Keratinocyte (primary cell): ENCODE results near the gene SCAMP4. TPM values are rescaled to one million over a fixed set of nuclear protein-coding genes. Genes with fewer than 3 reads are reported as not detected.
A peak's percentile ranks its signal among the peaks of the same experiment; 100 is the strongest.

Source experiments
- DNase-seq: peaks from one replicate; pipeline ENCODE4 v3.0.0-alpha.2; 2011; ENCODE audit warnings: low read depth, missing footprints, low spot score
- FAIRE-seq: peaks from 2 replicates; lab custom pipeline; 2011; peaks lifted over from hg19 to GRCh38; lab: Jason Lieb, UNC
- H2AFZ ChIP-seq: 2 replicates; pipeline ENCODE4 v1.6.0; 2012; ENCODE audit warnings: low read length, control low read depth, inconsistent platforms; ENCODE audit not compliant: control insufficient read depth
- H3K27ac ChIP-seq: 2 replicates; pipeline ENCODE4 v1.5.1; 2011; ENCODE audit warnings: low read length; ENCODE audit not compliant: control insufficient read depth, insufficient read depth
- H3K27me3 ChIP-seq: 3 replicates; pipeline ENCODE4 v1.6.0; 2011; ENCODE audit warnings: low read length; ENCODE audit not compliant: control insufficient read depth, insufficient read depth; ENCODE audit errors: extremely low read depth
- H3K36me3 ChIP-seq, 2 experiments: 2 replicates in 1 of 2; 3 replicates in 1 of 2; pipeline ENCODE4 v1.5.1; 2011; ENCODE audit warnings: low read length in 2 of 2, mild to moderate bottlenecking in 1 of 2; ENCODE audit not compliant: control insufficient read depth in 2 of 2, insufficient read depth in 2 of 2; ENCODE audit errors: extremely low read depth in 1 of 2
- H3K4me1 ChIP-seq: 3 replicates; pipeline ENCODE4 v1.5.1; 2011; ENCODE audit warnings: low read length; ENCODE audit not compliant: control insufficient read depth, insufficient read depth; ENCODE audit errors: extremely low read depth
- H3K4me2 ChIP-seq: 3 replicates; pipeline ENCODE4 v1.6.0; 2011; ENCODE audit warnings: low read depth, low read length; ENCODE audit not compliant: control insufficient read depth, insufficient read depth; ENCODE audit errors: extremely low read depth
- H3K4me3 ChIP-seq, 3 experiments: fragments of 200-600 bp in 1 of 3; sonication (generic) in 1 of 3; 2 replicates in 2 of 3; 3 replicates in 1 of 3; pipeline ENCODE4 v1.5.1; 2011 to 2016; ENCODE audit warnings: low read length in 3 of 3, mild to moderate bottlenecking in 3 of 3, control low read depth in 2 of 3, inconsistent platforms in 1 of 3, low read depth in 1 of 3, mixed read lengths in 1 of 3, mixed run types in 1 of 3, moderate library complexity in 1 of 3; ENCODE audit not compliant: control insufficient read depth in 2 of 3, insufficient read depth in 2 of 3; ENCODE audit errors: extremely low read depth in 1 of 3
- H3K79me2 ChIP-seq: 2 replicates; pipeline ENCODE4 v1.6.0; 2012; ENCODE audit warnings: low read length; ENCODE audit not compliant: control insufficient read depth, insufficient read depth
- H3K9ac ChIP-seq: 3 replicates; pipeline ENCODE4 v1.6.0; 2011; ENCODE audit warnings: low read length; ENCODE audit not compliant: control insufficient read depth, insufficient read depth; ENCODE audit errors: extremely low read depth
- H3K9me1 ChIP-seq: 3 replicates; pipeline ENCODE4 v1.6.0; 2011; ENCODE audit warnings: low read length; ENCODE audit not compliant: control insufficient read depth, insufficient read depth; ENCODE audit errors: extremely low read depth
- H3K9me3 ChIP-seq: 2 replicates; pipeline ENCODE4 v1.5.1; 2012; ENCODE audit warnings: low read depth, low read length; ENCODE audit not compliant: control insufficient read depth
- H4K20me1 ChIP-seq: 3 replicates; pipeline ENCODE4 v1.6.0; 2011; ENCODE audit warnings: low read length; ENCODE audit not compliant: control insufficient read depth, insufficient read depth; ENCODE audit errors: extremely low read depth
- EZH2 ChIP-seq: IDR thresholded peaks from one replicate; pipeline ENCODE4 v1.6.1; 2012; ENCODE audit warnings: inconsistent platforms, mild to moderate bottlenecking, low read length, moderate library complexity
- dilution Hi-C: fragments of 300-500 bp; cut with MboI; formaldehyde crosslinking; loops from one replicate; pipeline ENCODE4 v1.7.0; 2020; ENCODE audit warnings: low sequenced_read_pairs; ENCODE audit not compliant: extremely low pct_ligation_motif_present
- polyA plus RNA-seq, 5 experiments: library from polyadenylated mRNA; depleted of rRNA in 3 of 5; stranded (reverse) in 3 of 5; stranded (forward) in 1 of 5; unstranded in 1 of 5; fragments of >200 nt; gene quantifications; 1 replicate in 1 of 5; 2 replicates in 3 of 5; 3 replicates in 1 of 5; pipeline versions ENCODE4 v1.2.1 to v1.2.3, GENCODE V29; 2011 to 2012; ENCODE audit warnings: missing spikeins in 2 of 5, low read depth in 1 of 5, low replicate concordance in 1 of 5
- TF ChIP-seq, protein P1 (sequence below), 3 experiments: IDR thresholded peaks in 1 of 3; conservative IDR thresholded peaks in 1 of 3; optimal IDR thresholded peaks in 1 of 3; 2 replicates in 2 of 3; 3 replicates in 1 of 3; pipeline versions ENCODE3 to v1.5.1; 2011; ENCODE audit warnings: low read length in 3 of 3, mild to moderate bottlenecking in 3 of 3, moderate library complexity in 2 of 3, control low read depth in 1 of 3, inconsistent platforms in 1 of 3; ENCODE audit not compliant: insufficient read depth in 2 of 3; ENCODE audit errors: extremely low read depth in 1 of 3

SCAMP4 gene
- polyA plus RNA-seq, 1 donor (not counting 4 experiments of a cell fraction or from before 2014, with no cell fraction given): 4.8 TPM

DNA sequence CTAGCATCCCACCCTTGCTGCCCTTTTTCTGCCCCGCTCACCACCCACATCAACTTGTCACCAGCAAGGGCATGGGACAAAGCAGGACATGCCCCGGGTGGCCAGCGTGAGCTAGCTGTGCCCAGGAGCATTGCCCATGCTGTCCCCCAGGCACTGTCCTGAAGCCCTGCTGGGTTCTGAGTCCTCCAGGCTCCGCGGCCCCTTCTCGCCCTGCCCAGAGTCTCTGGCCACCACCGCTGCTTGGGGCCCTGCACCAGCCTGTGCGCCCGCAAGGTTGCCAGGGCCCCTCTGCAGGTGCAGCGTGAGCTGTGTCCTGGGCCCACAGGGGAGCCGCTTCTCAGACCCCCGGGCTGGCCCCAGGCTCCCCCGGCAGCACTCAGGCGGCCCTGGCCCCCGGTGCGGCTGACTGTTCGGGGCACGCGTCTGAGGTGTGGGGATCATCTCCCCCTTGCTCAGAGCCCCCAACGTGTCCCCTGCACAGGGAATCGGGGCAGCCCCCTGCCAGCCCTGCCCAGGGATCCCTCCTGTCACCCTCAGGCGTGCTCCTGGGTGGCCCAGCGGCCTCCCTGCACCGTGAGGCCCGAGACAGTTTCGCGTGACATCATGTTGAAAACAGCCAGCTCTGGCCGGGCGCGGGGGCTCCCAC lies 39.8 kb downstream of the SCAMP4 start:
- Histone ChIP-seq H3K9ac (no peak overlapping the region), H3K9me1 (peaks cover 3% of the 10 kb centered on the region), H3K79me2 (peaks cover 80% of the 10 kb centered on the region), H3K27ac (no peak overlapping the region), H3K4me1 (peaks cover 13% of the 10 kb centered on the region), H2AFZ (no peak overlapping the region), H3K4me2 (no peak overlapping the region), H3K27me3 (no peaks in the 10 kb centered on the region), H4K20me1 (peaks cover 42% of the 10 kb centered on the region), H3K4me3 (no peak overlapping the region), H3K36me3 (peaks cover 2 to 8% of the 10 kb centered on the region in 2 experiments), H3K9me3 (no peaks in the 10 kb centered on the region)
- DNase-seq: no peak
- dilution Hi-C loops: no loop called here
- TF ChIP-seq, protein P1, sequence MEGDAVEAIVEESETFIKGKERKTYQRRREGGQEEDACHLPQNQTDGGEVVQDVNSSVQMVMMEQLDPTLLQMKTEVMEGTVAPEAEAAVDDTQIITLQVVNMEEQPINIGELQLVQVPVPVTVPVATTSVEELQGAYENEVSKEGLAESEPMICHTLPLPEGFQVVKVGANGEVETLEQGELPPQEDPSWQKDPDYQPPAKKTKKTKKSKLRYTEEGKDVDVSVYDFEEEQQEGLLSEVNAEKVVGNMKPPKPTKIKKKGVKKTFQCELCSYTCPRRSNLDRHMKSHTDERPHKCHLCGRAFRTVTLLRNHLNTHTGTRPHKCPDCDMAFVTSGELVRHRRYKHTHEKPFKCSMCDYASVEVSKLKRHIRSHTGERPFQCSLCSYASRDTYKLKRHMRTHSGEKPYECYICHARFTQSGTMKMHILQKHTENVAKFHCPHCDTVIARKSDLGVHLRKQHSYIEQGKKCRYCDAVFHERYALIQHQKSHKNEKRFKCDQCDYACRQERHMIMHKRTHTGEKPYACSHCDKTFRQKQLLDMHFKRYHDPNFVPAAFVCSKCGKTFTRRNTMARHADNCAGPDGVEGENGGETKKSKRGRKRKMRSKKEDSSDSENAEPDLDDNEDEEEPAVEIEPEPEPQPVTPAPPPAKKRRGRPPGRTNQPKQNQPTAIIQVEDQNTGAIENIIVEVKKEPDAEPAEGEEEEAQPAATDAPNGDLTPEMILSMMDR (optimal IDR thresholded peaks at IDR 0.05 in 1 of 3, IDR thresholded peaks at IDR 0.05 in 1 of 3, conservative IDR thresholded peaks at IDR 0.05 in 1 of 3; ENCODE audit: extremely low read depth in 1 of 3, insufficient read depth in 2 of 3, low read length in 3 of 3): no peak
- no peak for TF ChIP-seq EZH2
- FAIRE-seq: no peak

DNA sequence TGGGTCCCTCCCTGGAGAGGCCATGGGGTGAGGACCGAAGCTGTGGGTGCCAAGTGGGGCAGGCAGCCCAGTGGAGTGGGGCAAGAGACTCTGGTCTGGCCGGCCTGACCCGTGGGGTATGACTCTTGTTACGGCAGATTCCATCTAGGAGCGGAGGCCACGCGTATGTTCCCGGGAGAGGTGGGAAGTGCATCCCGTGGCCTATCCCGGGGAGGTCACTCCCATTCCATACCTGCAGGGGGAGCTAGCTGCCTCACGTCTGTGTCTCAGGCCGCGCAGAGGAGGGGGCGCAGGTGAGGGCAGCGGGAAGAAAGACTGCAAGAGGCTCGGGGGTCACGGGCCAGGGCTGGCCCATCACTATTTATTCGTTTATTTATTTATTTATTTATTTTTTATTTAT lies 40.7 kb downstream of the SCAMP4 start:
- no peaks in the 10 kb centered on the region for H3K27me3 ChIP-seq
- H3K9me3 ChIP-seq: no peaks in the 10 kb centered on the region
- peaks cover 9% of the 10 kb centered on the region for H3K4me1 ChIP-seq
- no peak overlapping the region for H3K9ac ChIP-seq
- FAIRE-seq (no peak), DNase-seq (no peak)
- H3K4me2 ChIP-seq: no peak overlapping the region
- H3K79me2 ChIP-seq: peaks cover 87% of the 10 kb centered on the region
- peaks cover 2 to 8% of the 10 kb centered on the region in 2 experiments for H3K36me3 ChIP-seq
- TF ChIP-seq EZH2: no peak
- TF ChIP-seq, protein P1 (optimal IDR thresholded peaks at IDR 0.05 in 1 of 3, IDR thresholded peaks at IDR 0.05 in 1 of 3, conservative IDR thresholded peaks at IDR 0.05 in 1 of 3; ENCODE audit: extremely low read depth in 1 of 3, insufficient read depth in 2 of 3, low read length in 3 of 3): peak; percentile 53 to 81 (median 57)
- no peak overlapping the region for H3K4me3 ChIP-seq
- dilution Hi-C loops: no loop called here
- H3K9me1 ChIP-seq: peaks cover 3% of the 10 kb centered on the region
- H3K27ac ChIP-seq: no peak overlapping the region
- H4K20me1 ChIP-seq: peaks cover 42% of the 10 kb centered on the region
- no peak overlapping the region for H2AFZ ChIP-seq
